Gastrocnemius medialis (tissue), 4 donors: ENCODE results near the gene CWC25. TPM values are rescaled to one million over a fixed set of nuclear protein-coding genes. Genes with fewer than 3 reads are reported as not detected.
"Not testable (repeated sequence)": the region's sequence is repeated elsewhere in the genome, so short reads cannot be mapped to it uniquely, and the experiment has no call there.

ENCODE experiments used
- ATAC-seq, 2 donors: fragments of 150-250 bp; one replicate each; pipeline ENCODE4 v1.9.1; 2016
- DNase-seq, 2 donors: peaks; one replicate each; pipeline ENCODE4 v3.0.0-alpha.2; 2019
- H3K27ac ChIP-seq, 4 donors: fragments of 200-600 bp; sonication (generic); 1 replicate in 1 of 4; 2 replicates in 3 of 4; pipeline ENCODE4 v1.5.1; 2016 to 2018; ENCODE audit warnings: mild to moderate bottlenecking in 2 of 4, moderate library complexity in 1 of 4
- H3K27me3 ChIP-seq, 3 donors: fragments of 200-600 bp; sonication (generic) in 2 of 3; 1 replicate in 1 of 3; 2 replicates in 2 of 3; pipeline versions ENCODE4 v1.5.1 to v1.6.0; 2016 to 2019; ENCODE audit warnings: mild to moderate bottlenecking in 1 of 3, moderate library complexity in 1 of 3
- H3K36me3 ChIP-seq, 2 donors: fragments of 200-600 bp; sonication (generic) in 1 of 2; one replicate each; pipeline ENCODE4 v1.5.1; 2017 to 2018
- H3K4me1 ChIP-seq, 2 donors: fragments of 200-600 bp; sonication (generic) in 1 of 2; one replicate each; pipeline ENCODE4 v1.5.1; 2016 to 2017; ENCODE audit warnings: mild to moderate bottlenecking in 2 of 2
- H3K4me3 ChIP-seq, 4 donors: fragments of 200-600 bp; sonication (generic) in 3 of 4; 1 replicate in 1 of 4; 2 replicates in 3 of 4; pipeline ENCODE4 v1.5.1; 2016 to 2019; ENCODE audit warnings: mild to moderate bottlenecking in 2 of 4
- H3K9me3 ChIP-seq, 3 donors: fragments of 200-600 bp; sonication (generic) in 2 of 3; 1 replicate in 1 of 3; 2 replicates in 2 of 3; pipeline ENCODE4 v1.5.1; 2016 to 2019
- CTCF ChIP-seq, 5 experiments: fragments of 450-650 bp in 3 of 5; fragments of 200-600 bp in 2 of 5; sonication (generic) in 2 of 5; IDR thresholded peaks in 4 of 5; conservative IDR thresholded peaks in 1 of 5; 1 replicate in 4 of 5; 2 replicates in 1 of 5; pipeline ENCODE4 v1.5.1; 2016 to 2019; ENCODE audit warnings: antibody characterized with exemption in 5 of 5, mild to moderate bottlenecking in 3 of 5, moderate library complexity in 3 of 5
- POLR2A ChIP-seq, 2 donors: fragments of 450-650 bp; IDR thresholded peaks; one replicate each; pipeline ENCODE4 v1.6.1; 2017; ENCODE audit warnings: antibody characterized with exemption in 2 of 2, mild to moderate bottlenecking in 2 of 2, moderate library complexity in 2 of 2
- in situ Hi-C, 4 donors: fragments of 200-750 bp; cut with MboI; loops; one replicate each; pipeline versions ENCODE4 v1.15.0 to v1.8.0; 2017; ENCODE audit warnings: low sequenced_read_pairs in 4 of 4
- intact Hi-C: fragments of 100-400 bp; cut with DNase I; formaldehyde crosslinking; loops from one replicate; pipeline ENCODE4 v1.15.1; 2023; ENCODE audit warnings: low total_unique reads
- total RNA-seq, 4 donors: library from RNA; depleted of rRNA; stranded (reverse); fragments of >200 nt; gene quantifications; one replicate each; pipeline versions ENCODE4 v1.1.0 to v1.2.3, GENCODE V29; 2016

CWC25 gene
- total RNA-seq, 4 donors from 2014 or later: 9.1 to 14.4 (median 12.3) TPM

GRCh38 chr17:38794221-38794620 is 30.9 kb downstream of the CWC25 start:
- Histone ChIP-seq H3K9me3 (no peaks in the 10 kb centered on the region), H3K27ac (no peak overlapping the region), H3K27me3 (no peaks in the 10 kb centered on the region), H3K4me3 (no peak overlapping the region), H3K36me3 (no peaks in the 10 kb centered on the region), H3K4me1 (peaks cover 29 to 31% of the 10 kb centered on the region in 2 donors)
- no peak for DNase-seq
- in situ Hi-C loops (no loop called here), intact Hi-C loops (no loop called here)
- no peak for TF ChIP-seq POLR2A (IDR thresholded peaks at IDR 0.05)
- no peak for TF ChIP-seq CTCF (IDR thresholded peaks at IDR 0.05 in 4 of 5, conservative IDR thresholded peaks at IDR 0.05 in 1 of 5)
- no peak for ATAC-seq

- H3K27me3 ChIP-seq: no peaks in the 10 kb centered on the region
- H3K9me3 ChIP-seq: no peaks in the 10 kb centered on the region
- intact Hi-C loops: no loop called here
- H3K27ac ChIP-seq: no peak overlapping the region
- ATAC-seq (no peak), DNase-seq (no peak)
- no peak overlapping the region for H3K4me3 ChIP-seq
- peaks cover 5% of the 10 kb centered on the region in 2 donors for H3K4me1 ChIP-seq
- in situ Hi-C loops: no loop called here
- peaks cover 0 to 10% of the 10 kb centered on the region in 2 donors for H3K36me3 ChIP-seq
- no peak for TF ChIP-seq POLR2A (IDR thresholded peaks at IDR 0.05)
- no peak for TF ChIP-seq CTCF (IDR thresholded peaks at IDR 0.05 in 4 of 5, conservative IDR thresholded peaks at IDR 0.05 in 1 of 5)
Observed at GRCh38 chr17:38791162-38791561, 34.0 kb downstream of the CWC25 start.

GRCh38 chr17:38790148-38790707 is 34.9 kb downstream of the CWC25 start:
- H3K9me3 ChIP-seq, intact Hi-C loops, H3K27ac ChIP-seq, H3K4me3 ChIP-seq, DNase-seq, H3K4me1 ChIP-seq, ATAC-seq, H3K27me3 ChIP-seq, in situ Hi-C loops: not testable (repeated sequence)
- H3K36me3 ChIP-seq: peaks cover 0 to 19% of the 10 kb centered on the region in 2 donors

GRCh38 chr17:38789185-38789584 is 35.9 kb downstream of the CWC25 start:
- no peak for TF ChIP-seq POLR2A (IDR thresholded peaks at IDR 0.05)
- TF ChIP-seq CTCF (IDR thresholded peaks at IDR 0.05 in 4 of 5, conservative IDR thresholded peaks at IDR 0.05 in 1 of 5): no peak
- ATAC-seq: no peak
- intact Hi-C loops (no loop called here), in situ Hi-C loops (no loop called here)
- DNase-seq: no peak
- H3K27ac ChIP-seq: no peak overlapping the region
- H3K36me3 ChIP-seq: peaks cover 0 to 30% of the 10 kb centered on the region in 2 donors
- no peaks in the 10 kb centered on the region for H3K27me3 ChIP-seq
- no peaks in the 10 kb centered on the region for H3K4me1 ChIP-seq
- H3K4me3 ChIP-seq: no peak overlapping the region
- no peaks in the 10 kb centered on the region for H3K9me3 ChIP-seq

- H3K4me3 ChIP-seq, ATAC-seq, H3K27ac ChIP-seq, DNase-seq, intact Hi-C loops, H3K4me1 ChIP-seq, in situ Hi-C loops, H3K27me3 ChIP-seq, H3K9me3 ChIP-seq: not testable (repeated sequence)
- peaks cover 0 to 41% of the 10 kb centered on the region in 2 donors for H3K36me3 ChIP-seq
Observed at GRCh38 chr17:38787999-38788398, 37.1 kb downstream of the CWC25 start.

- Histone ChIP-seq H3K27me3 (no peaks in the 10 kb centered on the region), H3K9me3 (no peaks in the 10 kb centered on the region), H3K4me3 (no peak overlapping the region), H3K4me1 (no peaks in the 10 kb centered on the region), H3K36me3 (peaks cover 0 to 56% of the 10 kb centered on the region in 2 donors), H3K27ac (no peak overlapping the region)
- in situ Hi-C loops: no loop called here
- no peak for DNase-seq
- no peak for TF ChIP-seq POLR2A (IDR thresholded peaks at IDR 0.05)
- TF ChIP-seq CTCF (IDR thresholded peaks at IDR 0.05 in 4 of 5, conservative IDR thresholded peaks at IDR 0.05 in 1 of 5): no peak
- intact Hi-C loops: no loop called here
- no peak for ATAC-seq
Observed at GRCh38 chr17:38786372-38786771, 38.7 kb downstream of the CWC25 start.
